Gastrocnemius medialis (tissue), 4 donors: ENCODE data around the gene MRGPRG. TPM values are rescaled to one million over a fixed set of nuclear protein-coding genes. Genes with fewer than 3 reads are reported as not detected.

Source experiments
- ATAC-seq, 2 donors: fragments of 150-250 bp; one replicate each; pipeline ENCODE4 v1.9.1; 2016
- DNase-seq, 2 donors: peaks; one replicate each; pipeline ENCODE4 v3.0.0-alpha.2; 2019
- H3K27ac ChIP-seq, 4 donors: fragments of 200-600 bp; sonication (generic); 1 replicate in 1 of 4; 2 replicates in 3 of 4; pipeline ENCODE4 v1.5.1; 2016 to 2018; ENCODE audit warnings: mild to moderate bottlenecking in 2 of 4, moderate library complexity in 1 of 4
- H3K27me3 ChIP-seq, 3 donors: fragments of 200-600 bp; sonication (generic) in 2 of 3; 1 replicate in 1 of 3; 2 replicates in 2 of 3; pipeline versions ENCODE4 v1.5.1 to v1.6.0; 2016 to 2019; ENCODE audit warnings: mild to moderate bottlenecking in 1 of 3, moderate library complexity in 1 of 3
- H3K36me3 ChIP-seq, 2 donors: fragments of 200-600 bp; sonication (generic) in 1 of 2; one replicate each; pipeline ENCODE4 v1.5.1; 2017 to 2018
- H3K4me1 ChIP-seq, 2 donors: fragments of 200-600 bp; sonication (generic) in 1 of 2; one replicate each; pipeline ENCODE4 v1.5.1; 2016 to 2017; ENCODE audit warnings: mild to moderate bottlenecking in 2 of 2
- H3K4me3 ChIP-seq, 4 donors: fragments of 200-600 bp; sonication (generic) in 3 of 4; 1 replicate in 1 of 4; 2 replicates in 3 of 4; pipeline ENCODE4 v1.5.1; 2016 to 2019; ENCODE audit warnings: mild to moderate bottlenecking in 2 of 4
- H3K9me3 ChIP-seq, 3 donors: fragments of 200-600 bp; sonication (generic) in 2 of 3; 1 replicate in 1 of 3; 2 replicates in 2 of 3; pipeline ENCODE4 v1.5.1; 2016 to 2019
- CTCF ChIP-seq, 5 experiments: fragments of 450-650 bp in 3 of 5; fragments of 200-600 bp in 2 of 5; sonication (generic) in 2 of 5; IDR thresholded peaks in 4 of 5; conservative IDR thresholded peaks in 1 of 5; 1 replicate in 4 of 5; 2 replicates in 1 of 5; pipeline ENCODE4 v1.5.1; 2016 to 2019; ENCODE audit warnings: antibody characterized with exemption in 5 of 5, mild to moderate bottlenecking in 3 of 5, moderate library complexity in 3 of 5
- POLR2A ChIP-seq, 2 donors: fragments of 450-650 bp; IDR thresholded peaks; one replicate each; pipeline ENCODE4 v1.6.1; 2017; ENCODE audit warnings: antibody characterized with exemption in 2 of 2, mild to moderate bottlenecking in 2 of 2, moderate library complexity in 2 of 2
- in situ Hi-C, 4 donors: fragments of 200-750 bp; cut with MboI; loops; one replicate each; pipeline versions ENCODE4 v1.15.0 to v1.8.0; 2017; ENCODE audit warnings: low sequenced_read_pairs in 4 of 4
- intact Hi-C: fragments of 100-400 bp; cut with DNase I; formaldehyde crosslinking; loops from one replicate; pipeline ENCODE4 v1.15.1; 2023; ENCODE audit warnings: low total_unique reads
- total RNA-seq, 4 donors: library from RNA; depleted of rRNA; stranded (reverse); fragments of >200 nt; gene quantifications; one replicate each; pipeline versions ENCODE4 v1.1.0 to v1.2.3, GENCODE V29; 2016

MRGPRG gene
- total RNA-seq, 4 donors from 2014 or later, result not detected

GRCh38 chr11:3191586-3192324 is 26.9 kb downstream of the MRGPRG start:
- ATAC-seq (no peak), DNase-seq (no peak)
- no peaks in the 10 kb centered on the region for H3K9me3 ChIP-seq
- in situ Hi-C loops (loop anchor here in 1 of 4 donors (10.0 kb wide), 1 partner anchor 77 kb away; no protein-coding TSS in a partner anchor), intact Hi-C loops (no loop called here)
- TF ChIP-seq CTCF (IDR thresholded peaks at IDR 0.05 in 4 of 5, conservative IDR thresholded peaks at IDR 0.05 in 1 of 5), result no peak
- TF ChIP-seq POLR2A (IDR thresholded peaks at IDR 0.05), result no peak
- H3K4me3 ChIP-seq, result no peak overlapping the region
- no peaks in the 10 kb centered on the region for H3K27me3 ChIP-seq
- no peak overlapping the region for H3K27ac ChIP-seq
- no peaks in the 10 kb centered on the region for H3K36me3 ChIP-seq
- H3K4me1 ChIP-seq, result no peaks in the 10 kb centered on the region

- in situ Hi-C loops (loop anchor here in 1 of 4 donors (10.0 kb wide), 1 partner anchor 76 kb away; no protein-coding TSS in a partner anchor), intact Hi-C loops (no loop called here)
- DNase-seq (no peak), ATAC-seq (no peak)
- H3K4me3 ChIP-seq, result no peak overlapping the region
- TF ChIP-seq POLR2A (IDR thresholded peaks at IDR 0.05) (no peak), CTCF (IDR thresholded peaks at IDR 0.05 in 4 of 5, conservative IDR thresholded peaks at IDR 0.05 in 1 of 5) (no peak)
- no peaks in the 10 kb centered on the region for H3K4me1 ChIP-seq
- H3K9me3 ChIP-seq, result no peaks in the 10 kb centered on the region
- no peak overlapping the region for H3K27ac ChIP-seq
- H3K27me3 ChIP-seq, result no peaks in the 10 kb centered on the region
- no peaks in the 10 kb centered on the region for H3K36me3 ChIP-seq
Observed at GRCh38 chr11:3190600-3190999, 28.0 kb downstream of the MRGPRG start.

GRCh38 chr11:3189886-3190583 is 28.6 kb downstream of the MRGPRG start:
- Histone ChIP-seq H3K27ac (no peak overlapping the region), H3K4me1 (no peaks in the 10 kb centered on the region), H3K27me3 (no peaks in the 10 kb centered on the region), H3K4me3 (no peak overlapping the region), H3K9me3 (no peaks in the 10 kb centered on the region), H3K36me3 (no peaks in the 10 kb centered on the region)
- ATAC-seq (no peak), DNase-seq (no peak)
- intact Hi-C loops, result no loop called here
- in situ Hi-C loops, result loop anchor here in 1 of 4 donors (10.0 kb wide), 1 partner anchor 75 kb away; no protein-coding TSS in a partner anchor
- TF ChIP-seq POLR2A (IDR thresholded peaks at IDR 0.05) (no peak), CTCF (IDR thresholded peaks at IDR 0.05 in 4 of 5, conservative IDR thresholded peaks at IDR 0.05 in 1 of 5) (no peak)

- DNase-seq (no peak), ATAC-seq (no peak)
- TF ChIP-seq POLR2A (IDR thresholded peaks at IDR 0.05) (no peak), CTCF (IDR thresholded peaks at IDR 0.05 in 4 of 5, conservative IDR thresholded peaks at IDR 0.05 in 1 of 5) (no peak)
- H3K36me3 ChIP-seq, result no peaks in the 10 kb centered on the region
- no peak overlapping the region for H3K4me3 ChIP-seq
- H3K27ac ChIP-seq, result no peak overlapping the region
- no peaks in the 10 kb centered on the region for H3K4me1 ChIP-seq
- H3K27me3 ChIP-seq, result no peaks in the 10 kb centered on the region
- intact Hi-C loops, result no loop called here
- in situ Hi-C loops, result no loop called here
- no peaks in the 10 kb centered on the region for H3K9me3 ChIP-seq
Observed at GRCh38 chr11:3189196-3189843, 29.3 kb downstream of the MRGPRG start.
